22Rv1 (cell line): ENCODE results near the gene BTG1.
A peak's percentile ranks its signal among the peaks of the same experiment; 100 is the strongest.

Experiments
- H3K27ac ChIP-seq: fragments of 450-650 bp; 2 replicates; pipeline ENCODE4 v1.5.1; 2017
- ZFX ChIP-seq: fragments of 450-650 bp; IDR thresholded peaks from 2 replicates; pipeline ENCODE4 v1.6.1; 2017; ENCODE audit warnings: antibody characterized with exemption, borderline replicate concordance
- TF ChIP-seq, protein P1 (sequence below): fragments of 450-650 bp; IDR thresholded peaks from 2 replicates; pipeline ENCODE4 v1.5.1; 2017; ENCODE audit warnings: mild to moderate bottlenecking

The BTG1 gene

DNA sequence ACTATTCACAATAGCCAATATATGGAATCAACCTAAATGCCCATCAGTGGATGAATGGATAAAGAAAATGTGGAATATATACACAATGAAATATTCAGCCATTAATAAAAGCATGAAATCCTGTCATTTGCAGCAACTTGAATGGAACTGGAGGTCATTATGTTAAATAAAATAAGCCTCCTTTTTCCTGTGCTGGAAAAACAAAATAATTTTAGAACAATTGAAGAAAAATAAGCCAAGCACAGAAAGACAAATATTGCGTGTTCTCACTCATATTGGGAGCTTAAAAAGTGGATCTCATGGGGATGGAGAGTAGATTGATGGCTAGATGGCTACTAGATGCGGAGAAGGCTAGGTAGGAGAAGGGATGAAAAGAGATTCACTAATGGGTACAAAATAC is 6.3 kb upstream of the BTG1 start:
- no peak overlapping the region for H3K27ac ChIP-seq
- TF ChIP-seq, protein P1, sequence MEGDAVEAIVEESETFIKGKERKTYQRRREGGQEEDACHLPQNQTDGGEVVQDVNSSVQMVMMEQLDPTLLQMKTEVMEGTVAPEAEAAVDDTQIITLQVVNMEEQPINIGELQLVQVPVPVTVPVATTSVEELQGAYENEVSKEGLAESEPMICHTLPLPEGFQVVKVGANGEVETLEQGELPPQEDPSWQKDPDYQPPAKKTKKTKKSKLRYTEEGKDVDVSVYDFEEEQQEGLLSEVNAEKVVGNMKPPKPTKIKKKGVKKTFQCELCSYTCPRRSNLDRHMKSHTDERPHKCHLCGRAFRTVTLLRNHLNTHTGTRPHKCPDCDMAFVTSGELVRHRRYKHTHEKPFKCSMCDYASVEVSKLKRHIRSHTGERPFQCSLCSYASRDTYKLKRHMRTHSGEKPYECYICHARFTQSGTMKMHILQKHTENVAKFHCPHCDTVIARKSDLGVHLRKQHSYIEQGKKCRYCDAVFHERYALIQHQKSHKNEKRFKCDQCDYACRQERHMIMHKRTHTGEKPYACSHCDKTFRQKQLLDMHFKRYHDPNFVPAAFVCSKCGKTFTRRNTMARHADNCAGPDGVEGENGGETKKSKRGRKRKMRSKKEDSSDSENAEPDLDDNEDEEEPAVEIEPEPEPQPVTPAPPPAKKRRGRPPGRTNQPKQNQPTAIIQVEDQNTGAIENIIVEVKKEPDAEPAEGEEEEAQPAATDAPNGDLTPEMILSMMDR = no peak
- no peak for TF ChIP-seq ZFX

DNA sequence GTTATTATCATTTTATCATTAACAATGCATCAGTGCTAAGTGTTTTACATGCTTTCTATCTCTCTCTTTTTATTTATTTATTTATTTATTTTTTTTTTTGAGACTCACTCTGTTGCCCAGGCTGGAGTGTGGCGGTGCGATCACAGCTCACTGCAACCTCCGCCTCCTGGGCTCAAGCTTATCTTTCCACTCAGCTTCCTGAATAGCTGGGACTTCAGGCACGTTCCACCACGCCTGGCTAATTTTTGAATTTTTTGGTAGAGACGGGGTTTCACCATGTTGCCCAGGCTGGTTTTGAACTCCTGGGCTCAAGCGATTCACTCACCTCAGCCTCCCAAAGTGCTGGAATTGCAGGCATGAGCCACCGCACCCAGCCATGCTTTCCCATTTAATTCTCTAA is 3.9 kb upstream of the BTG1 start:
- no peak overlapping the region for H3K27ac ChIP-seq
- TF ChIP-seq, protein P1 = no peak
- no peak for TF ChIP-seq ZFX

DNA sequence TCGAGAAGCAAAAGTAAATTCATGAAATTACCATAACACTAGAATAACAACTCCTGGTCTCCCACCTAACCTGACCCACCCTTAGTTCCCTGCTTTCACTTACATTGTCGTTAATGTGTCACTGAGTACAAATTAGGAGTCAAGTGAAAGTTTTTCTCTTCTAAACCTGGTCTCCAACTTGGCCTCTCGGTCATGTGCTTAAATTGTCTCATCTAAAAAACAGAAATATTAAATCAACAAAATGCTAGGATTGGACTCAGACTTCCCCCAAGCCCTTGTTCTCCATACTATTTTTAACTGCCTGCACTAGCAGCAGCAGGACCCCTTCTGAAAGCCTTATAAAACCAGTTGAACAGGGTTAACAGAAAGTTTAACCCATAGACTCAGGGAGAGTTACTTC is 1.8 kb upstream of the BTG1 start:
- TF ChIP-seq, protein P1 = no peak
- no peak for TF ChIP-seq ZFX
- H3K27ac ChIP-seq = peak overlapping the region; percentile 97

DNA sequence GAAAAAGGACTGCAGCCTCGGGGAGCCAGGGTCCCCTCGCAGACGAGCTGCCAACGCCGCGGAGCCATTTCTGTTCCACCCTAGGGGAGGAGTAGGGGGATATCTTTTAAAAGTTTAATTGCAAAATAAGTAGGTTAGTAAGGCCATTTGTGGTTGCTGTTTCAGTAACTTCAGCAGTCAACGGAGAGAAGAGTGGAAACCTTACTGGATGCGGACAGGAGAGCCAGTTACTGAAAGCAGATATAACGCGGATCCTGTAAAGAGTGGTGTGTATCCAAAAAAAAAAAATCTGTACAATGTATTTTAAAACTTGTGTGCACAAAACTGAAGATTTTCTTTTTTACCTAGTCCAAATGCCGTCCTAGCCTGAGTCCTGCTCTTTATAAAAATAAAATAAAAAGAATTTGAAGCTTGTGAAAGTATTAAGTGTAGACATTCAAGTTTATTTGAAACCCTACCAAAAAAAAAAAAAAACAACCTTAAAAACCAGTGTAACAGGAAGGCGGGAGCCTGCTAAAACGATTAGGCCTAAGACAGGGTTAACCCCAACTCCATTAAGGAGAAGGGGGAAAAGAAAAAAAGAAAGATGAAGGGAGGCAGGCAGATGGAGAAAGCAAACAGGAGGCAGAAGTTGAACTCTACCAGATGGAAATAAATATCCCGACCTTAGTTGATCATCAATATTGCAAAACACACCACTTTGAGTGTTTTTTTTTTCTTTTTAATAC is 1.0 kb upstream of the BTG1 start:
- TF ChIP-seq, protein P1 = no peak
- no peak for TF ChIP-seq ZFX
- H3K27ac ChIP-seq = peak overlapping the region; percentile 97

DNA sequence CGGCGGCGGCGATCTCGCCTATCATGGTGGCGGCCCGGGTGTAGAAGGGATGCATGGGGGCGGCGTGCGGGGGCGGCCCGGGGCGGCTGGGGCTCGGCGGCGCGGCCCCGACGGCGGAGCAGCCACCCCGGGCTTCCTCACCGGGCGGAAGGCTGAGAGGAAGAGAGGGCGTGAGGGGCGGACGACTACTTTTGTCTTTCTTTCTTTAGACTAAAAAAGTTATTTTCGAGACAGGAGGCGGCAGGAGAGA is 240 bp downstream of the BTG1 start:
- TF ChIP-seq ZFX = no peak
- TF ChIP-seq, protein P1 = 0 out of 2 replicates have a peak, but pooled peaks have one; percentile 2
- peak overlapping the region; percentile 97 for H3K27ac ChIP-seq

DNA sequence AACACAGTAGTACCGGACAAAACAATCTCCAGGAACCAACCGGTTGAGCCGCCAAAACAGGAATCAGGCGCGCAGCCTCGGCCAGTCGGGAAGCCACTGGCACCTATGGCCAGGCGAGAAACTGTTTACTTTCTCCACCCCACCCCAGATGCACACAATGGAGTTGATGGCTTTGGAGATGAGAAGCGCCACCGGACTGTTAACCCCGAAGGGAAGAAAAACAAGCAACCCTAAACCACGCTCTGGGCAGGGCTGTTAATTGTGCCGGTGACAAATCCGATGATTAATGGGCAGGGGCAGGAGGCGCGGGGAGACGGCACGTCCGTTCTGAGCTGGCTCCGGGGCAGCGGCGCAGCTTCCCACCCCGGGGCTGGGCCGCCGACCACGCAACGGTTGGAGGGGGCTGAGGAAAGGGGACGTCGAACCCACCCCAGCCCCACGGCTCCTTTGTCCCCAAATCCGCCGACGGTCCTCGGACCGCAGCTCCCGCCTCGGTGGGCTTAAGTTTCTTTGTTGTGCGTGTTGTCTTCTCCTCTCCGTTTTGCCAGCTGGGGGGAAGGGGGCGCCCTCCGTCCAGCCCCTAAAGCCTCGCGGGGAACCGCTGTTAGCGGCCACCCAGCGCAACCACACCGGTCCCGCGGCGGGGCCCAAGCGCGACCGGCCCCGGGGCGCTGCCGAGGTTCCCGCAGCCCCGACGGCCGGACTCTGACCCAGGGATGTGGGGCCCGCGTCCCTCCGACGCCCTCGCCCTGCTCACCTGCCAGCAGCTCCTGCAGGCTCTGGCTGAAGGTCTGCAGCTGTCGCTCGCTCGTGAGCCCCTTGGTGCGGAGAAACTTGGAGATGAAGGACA is 790 bp downstream of the BTG1 start:
- no peak for TF ChIP-seq ZFX
- peak overlapping the region; percentile 97 for H3K27ac ChIP-seq

DNA sequence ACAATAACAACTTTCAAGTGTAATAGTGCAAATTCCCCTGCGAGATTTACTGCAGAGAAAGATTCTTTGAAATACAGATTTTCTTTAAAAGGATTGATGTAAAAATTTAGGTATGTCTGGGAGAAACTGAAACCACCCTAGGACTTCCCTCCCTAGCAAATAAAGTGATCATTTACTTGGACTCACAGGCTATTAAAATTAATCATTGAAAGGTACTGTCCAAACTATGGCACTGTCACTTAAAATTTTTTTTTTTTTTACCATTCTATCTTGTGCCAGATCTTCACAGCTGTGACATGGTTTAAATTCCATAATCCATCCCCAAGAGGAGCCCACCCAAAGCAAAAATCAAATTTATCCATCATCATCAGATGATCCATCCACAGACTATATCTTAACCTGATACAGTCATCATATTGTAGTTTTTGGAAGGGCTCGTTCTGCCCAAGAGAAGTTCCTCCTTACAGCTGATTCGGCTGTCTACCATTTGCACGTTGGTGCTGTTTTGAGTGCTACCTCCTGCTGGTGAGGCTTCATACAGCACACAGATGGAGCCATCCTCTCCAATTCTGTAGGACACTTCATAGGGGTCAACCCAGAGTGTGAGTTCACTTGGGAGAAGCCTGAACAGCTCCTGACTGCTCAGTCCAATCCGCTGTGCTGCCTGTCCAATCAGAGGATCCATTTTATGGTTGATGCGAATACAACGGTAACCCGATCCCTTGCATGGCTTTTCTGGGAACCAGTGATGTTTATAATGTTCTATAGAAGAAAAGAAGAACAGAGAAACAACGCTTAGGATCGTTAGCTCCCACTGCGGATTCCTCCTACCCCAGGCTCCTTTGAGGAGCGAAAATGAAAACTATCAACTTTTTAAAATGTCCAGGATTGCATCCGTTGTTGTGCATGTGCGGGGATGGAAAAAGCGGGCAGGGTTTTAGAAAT is 1.7 kb downstream of the BTG1 start:
- TF ChIP-seq, protein P1 = peak; percentile 74
- no peak for TF ChIP-seq ZFX
- H3K27ac ChIP-seq = peak overlapping the region; percentile 97
